GM19023 (cell line): ENCODE results near the gene FAF1.
"Not testable (repeated sequence)": the region's sequence is repeated elsewhere in the genome, so short reads cannot be mapped to it uniquely, and the experiment has no call there.

ENCODE experiments used
- ATAC-seq: cut with Tn5 transposase; IDR thresholded peaks from one replicate; pipeline ENCODE4 v1.9.1; 2021; ENCODE audit warnings: mild to moderate bottlenecking, moderate library complexity; ENCODE audit not compliant: unreplicated experiment

The FAF1 gene

DNA sequence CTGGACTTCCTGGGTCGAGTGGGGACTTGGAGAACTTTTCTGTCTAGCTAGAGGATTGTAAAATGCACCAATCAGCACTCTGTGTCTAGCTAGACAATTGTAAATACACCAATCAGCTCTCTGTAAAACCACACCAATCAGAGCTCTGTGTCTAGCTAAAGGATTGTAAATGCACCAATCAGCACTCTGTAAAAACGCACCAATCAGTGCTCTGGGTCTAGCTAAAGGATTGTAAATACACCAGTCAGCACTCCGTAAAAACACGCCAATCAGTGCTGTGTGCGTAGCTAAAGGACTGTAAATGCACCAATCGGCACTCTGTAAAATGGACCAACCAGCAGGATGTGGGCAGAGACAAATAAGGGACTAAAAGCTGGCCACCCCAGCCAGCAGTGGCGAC, 243.6 kb downstream of the FAF1 start:
- not testable (repeated sequence) for ATAC-seq

DNA sequence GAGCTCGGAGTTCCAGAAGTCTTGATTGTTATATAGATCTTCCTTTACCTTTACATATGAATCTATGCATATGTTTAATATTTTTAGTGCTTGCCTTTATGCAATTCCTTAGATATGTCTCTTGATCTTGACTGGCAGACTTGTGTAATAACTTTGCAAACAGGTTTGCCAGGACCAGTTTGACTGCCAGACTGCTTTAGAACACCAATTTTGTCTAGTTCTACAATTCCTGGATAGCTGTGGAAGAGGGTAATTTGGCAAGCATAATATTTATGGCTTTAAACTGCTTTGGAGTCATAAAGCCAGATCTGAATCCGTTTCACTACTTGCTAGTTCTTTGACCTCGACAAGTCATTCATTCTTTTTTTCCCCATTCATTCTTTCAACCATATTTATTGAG, 250.0 kb downstream of the FAF1 start:
- ATAC-seq, result no peak

DNA sequence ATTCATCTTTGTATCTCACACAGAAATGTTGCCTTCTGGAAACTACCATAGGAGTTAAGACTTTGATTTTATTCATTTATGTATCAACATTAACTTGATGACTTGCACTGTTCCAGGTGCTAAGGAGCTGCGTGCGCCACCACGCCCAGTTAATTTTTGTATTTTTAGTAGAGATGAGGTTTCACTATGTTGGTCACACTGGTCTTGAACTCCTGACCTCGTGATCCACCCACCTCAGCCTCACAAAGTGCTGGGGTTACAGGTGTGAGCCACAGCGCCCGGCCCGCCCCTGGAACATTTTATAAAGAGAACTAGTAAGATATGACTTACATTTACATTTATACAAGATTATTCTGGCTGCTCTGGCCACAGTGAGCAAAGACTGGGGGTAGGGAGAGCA, 252.2 kb downstream of the FAF1 start:
- ATAC-seq, result no peak

GRCh38 chr1:50705699-50706098, 254.4 kb downstream of the FAF1 start:
- no peak for ATAC-seq

- no peak for ATAC-seq
Measured at GRCh38 chr1:50705041-50705440, 255.0 kb downstream of the FAF1 start.

DNA sequence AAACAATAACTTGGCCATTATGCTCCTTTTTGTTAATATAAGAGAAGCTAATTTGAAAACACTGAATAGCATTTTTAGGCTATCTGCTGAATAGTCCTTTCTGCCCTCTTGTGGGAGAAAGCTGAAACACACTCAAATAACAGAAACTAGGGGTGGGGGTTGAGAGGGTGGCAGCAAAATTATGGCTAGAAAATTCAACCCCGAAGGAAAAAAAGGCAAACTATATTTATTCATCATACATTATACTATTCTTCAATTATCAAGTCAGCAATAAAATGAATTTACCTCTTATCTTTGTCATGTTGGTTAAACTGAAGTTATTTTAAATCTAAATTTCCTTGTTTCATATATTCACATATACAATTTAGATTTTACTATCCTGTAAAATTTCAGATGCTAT, 255.9 kb downstream of the FAF1 start:
- ATAC-seq, result no peak

GRCh38 chr1:50703240-50703639, 256.8 kb downstream of the FAF1 start:
- ATAC-seq, result no peak

GRCh38 chr1:50702395-50702794, 257.7 kb downstream of the FAF1 start:
- ATAC-seq, result no peak

DNA sequence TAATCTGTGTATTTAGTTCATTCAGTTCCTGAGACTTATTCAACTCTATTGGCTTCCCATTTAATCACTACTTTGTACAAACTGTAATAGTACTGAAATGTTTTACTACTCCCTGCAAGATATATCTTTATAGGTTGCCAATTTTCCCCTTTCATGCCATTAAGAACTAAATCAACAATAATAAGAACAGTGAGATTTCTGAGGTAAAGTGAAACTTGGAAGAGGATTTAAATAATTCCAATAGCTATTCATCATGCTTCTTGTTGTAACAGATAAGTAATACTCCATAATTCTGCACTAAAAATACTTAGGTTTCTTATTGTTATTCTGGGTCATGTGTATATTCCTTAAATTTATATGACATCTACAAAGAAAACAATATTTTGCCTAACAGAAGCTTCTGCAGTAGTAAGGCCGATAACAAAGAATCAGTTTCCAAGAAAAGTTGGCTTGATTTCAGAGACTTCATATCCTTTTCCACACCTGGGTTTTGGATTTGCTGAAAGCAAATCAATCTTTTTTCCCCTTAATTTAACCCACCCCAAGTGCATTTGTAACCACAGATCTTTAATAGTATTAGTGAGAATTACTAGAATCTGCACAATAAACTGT, 258.3 kb downstream of the FAF1 start:
- ATAC-seq, result no peak

DNA sequence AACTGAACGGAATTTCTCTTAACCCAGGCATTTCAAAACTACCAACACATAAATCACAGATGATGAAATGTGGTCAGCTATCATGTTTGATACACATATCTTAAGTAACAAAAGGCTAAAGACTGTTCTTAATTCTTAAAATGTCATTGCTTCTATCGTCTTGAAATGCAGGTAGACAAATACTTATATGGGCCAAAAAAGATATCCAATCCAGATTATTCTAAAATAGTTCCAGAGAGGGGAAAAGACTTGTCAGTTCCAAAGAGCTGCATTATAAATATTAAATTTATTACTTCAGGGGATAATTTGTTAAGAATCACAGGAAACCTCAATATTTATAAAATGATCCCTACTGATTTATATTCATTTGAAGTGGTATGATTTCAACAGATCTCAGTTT, 259.4 kb downstream of the FAF1 start:
- no peak for ATAC-seq

DNA sequence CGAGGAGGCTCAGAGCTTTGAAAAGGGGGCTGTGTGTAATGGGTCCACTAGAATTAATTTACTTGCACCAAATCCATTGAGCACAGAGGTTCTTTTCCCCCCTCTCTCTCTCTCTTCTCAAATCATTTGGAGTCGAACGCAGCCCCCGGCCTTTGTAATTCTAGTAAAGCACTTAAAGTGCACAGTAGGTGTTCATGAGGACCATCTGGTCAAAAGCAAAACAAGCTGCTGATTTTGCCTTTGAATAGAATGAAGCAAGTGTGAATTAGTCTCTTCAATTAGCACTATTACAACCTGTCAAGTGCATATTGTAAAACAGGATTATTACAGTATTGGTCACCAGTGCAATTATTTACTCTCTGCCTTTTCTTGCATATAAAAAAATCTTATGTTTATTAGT, 259.9 kb downstream of the FAF1 start:
- ATAC-seq, result no peak

DNA sequence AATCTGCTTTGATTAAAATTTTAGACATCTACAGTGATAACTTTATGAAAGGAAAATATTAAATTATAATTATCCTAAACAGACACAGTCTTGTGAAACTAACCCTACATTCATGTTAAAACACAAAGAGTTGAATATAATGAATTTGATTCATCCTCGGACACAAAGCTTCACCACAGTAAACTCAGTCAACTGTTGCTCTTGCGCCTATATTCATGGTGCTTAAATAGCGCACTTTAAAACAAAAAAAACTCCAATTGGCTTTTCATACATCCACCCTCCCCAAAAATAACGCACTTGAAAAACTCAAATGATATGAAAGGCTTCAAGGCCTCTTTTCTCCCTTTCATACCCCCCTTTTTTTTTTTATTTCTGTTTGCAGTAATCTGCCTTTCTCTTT, 260.3 kb downstream of the FAF1 start:
- ATAC-seq, result no peak

GRCh38 chr1:50697440-50698421, 262.3 kb downstream of the FAF1 start:
- ATAC-seq, result no peak

GRCh38 chr1:50693829-50694228, 266.2 kb downstream of the FAF1 start:
- ATAC-seq, result no peak

GRCh38 chr1:50684185-50684584, 275.9 kb downstream of the FAF1 start:
- ATAC-seq, result no peak

DNA sequence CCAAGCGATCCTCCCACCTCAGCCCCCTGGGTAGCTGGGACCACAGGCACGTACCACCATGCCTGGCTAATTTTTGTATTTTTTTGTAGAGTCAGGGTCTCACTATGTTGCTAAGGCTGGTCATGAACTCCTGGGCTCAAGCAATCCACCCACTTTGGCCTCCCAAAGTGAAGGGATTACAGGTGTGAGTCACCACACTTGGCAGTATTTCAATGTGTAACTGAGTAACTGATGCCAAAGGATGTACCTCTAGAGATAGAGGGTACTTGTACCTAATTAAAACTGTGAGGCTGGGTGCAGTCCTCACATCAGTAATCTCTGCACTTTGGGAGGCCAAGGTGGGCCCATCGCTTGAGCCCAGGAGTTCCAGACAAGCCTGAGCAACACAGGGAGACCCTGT, 278.1 kb downstream of the FAF1 start:
- ATAC-seq, result no peak

DNA sequence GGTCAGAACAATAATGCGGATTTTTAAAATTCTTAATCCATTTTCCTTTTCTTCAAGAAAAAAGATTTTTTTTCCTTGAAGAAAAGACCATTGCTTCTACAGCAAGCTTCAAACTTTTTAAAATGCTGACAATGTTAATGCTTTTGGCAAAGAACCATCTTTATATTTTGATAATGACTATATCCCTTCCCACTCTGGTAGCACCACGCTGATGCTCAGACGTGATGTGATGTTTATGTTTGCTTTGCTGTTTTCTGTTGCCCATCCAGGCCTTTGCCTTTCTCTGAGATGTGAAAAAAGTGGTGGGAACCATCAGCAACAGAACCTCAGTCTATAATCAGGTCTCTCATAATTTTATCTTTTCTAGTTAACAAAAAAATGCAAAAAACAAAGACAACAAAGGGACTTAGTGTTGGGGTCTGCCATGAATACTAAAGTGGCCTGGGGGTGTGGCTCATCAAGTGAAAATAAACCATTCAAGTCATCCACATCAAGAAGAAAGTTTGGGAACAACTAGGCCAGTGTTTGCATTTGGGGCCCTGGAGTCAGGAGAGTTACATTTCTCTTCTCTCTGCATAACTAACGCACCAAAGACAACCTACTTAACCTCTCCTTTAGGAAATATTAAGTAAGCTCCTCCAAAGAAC, 292.2 kb downstream of the FAF1 start:
- no peak for ATAC-seq

DNA sequence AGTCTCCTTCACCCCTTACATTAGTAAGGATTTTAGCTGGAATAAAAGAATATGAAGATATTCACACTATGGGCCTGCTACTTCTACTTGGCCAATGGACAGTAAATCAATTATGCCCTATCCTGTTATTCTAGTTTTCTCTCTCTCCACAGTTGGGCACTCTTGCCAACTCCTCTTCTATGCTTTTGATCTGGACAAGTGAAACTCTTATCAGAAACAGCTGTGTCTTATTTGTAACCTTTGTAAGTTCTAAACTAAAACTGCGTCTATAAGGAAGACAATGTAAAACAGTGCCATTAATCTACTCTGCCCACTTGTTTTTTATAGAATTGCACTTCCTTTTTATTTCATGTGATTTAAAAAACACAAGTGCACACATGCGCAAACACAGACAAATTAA, 292.8 kb downstream of the FAF1 start:
- ATAC-seq, result no peak

DNA sequence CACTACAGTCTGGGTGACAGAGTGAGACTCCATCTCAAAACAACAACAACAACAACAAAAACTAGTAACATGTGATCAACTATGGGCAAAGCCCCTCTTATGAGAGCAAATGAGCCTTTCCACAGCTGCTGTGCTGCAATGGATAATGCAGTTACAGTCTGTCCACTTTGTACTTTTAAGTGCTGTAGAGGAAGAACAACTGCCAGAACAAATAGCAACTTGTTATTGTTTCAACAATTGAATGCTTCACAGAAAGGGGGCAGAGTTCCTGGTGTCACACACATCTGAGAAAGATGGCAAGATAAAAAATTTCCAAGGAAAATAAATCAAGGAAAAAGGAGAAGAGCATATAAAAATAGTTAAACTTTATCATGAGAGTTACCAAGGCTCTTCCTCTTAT, 293.2 kb downstream of the FAF1 start:
- no peak for ATAC-seq

- no peak for ATAC-seq
Measured at GRCh38 chr1:50665413-50665812, 294.7 kb downstream of the FAF1 start.

- ATAC-seq, result no peak
Measured at GRCh38 chr1:50661626-50662025, 298.4 kb downstream of the FAF1 start.

DNA sequence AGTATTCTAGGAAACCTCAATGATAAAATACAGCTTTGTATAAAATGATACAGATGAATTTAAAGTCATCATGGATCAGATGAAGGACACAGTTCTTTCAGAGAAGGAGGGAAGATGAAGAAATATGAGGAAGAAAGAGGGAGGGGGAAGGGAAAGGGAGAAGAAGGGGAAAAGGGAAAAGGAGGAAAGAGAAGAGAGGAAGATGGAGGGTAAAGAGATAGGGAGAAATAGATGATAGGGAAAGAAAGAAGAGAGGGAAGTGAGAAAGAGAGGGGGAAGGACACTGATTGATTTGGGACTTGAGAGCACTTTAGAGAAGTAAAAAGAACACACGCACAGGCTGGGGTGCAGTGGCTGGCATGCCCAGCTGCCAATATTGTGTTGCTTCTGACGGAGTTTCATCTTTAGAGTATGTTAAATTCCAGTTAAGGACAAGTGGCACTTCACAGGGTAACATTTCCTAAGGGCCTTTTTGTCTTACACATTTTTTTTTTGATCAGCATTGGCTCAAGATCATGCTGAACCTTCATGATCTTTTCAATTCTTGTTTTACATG, 300.9 kb downstream of the FAF1 start:
- ATAC-seq, result no peak
